GM18505 (cell line): ENCODE results near the gene SMOC1.

ENCODE experiments used
- ATAC-seq: cut with Tn5 transposase; IDR thresholded peaks from one replicate; pipeline ENCODE4 v1.9.1; 2021; ENCODE audit not compliant: unreplicated experiment
- POLR2A ChIP-seq: IDR thresholded peaks from 4 replicates; pipeline ENCODE4 v1.6.1; 2011; ENCODE audit warnings: borderline replicate concordance; ENCODE audit not compliant: insufficient read depth, insufficient read length; ENCODE audit errors: extremely low read depth

Gene SMOC1

GRCh38 chr14:69879175-69880043, at the start of gene SMOC1:
Gene SMOC1, plus strand, starts transcription at chr14:69879416. Its CDS starts 263 bp downstream, at chr14:69879679.
- TF ChIP-seq POLR2A, result no peak
- no peak for ATAC-seq

GRCh38 chr14:69838881-69839416, 40.3 kb upstream of the SMOC1 start:
- TF ChIP-seq POLR2A, result no peak

GRCh38 chr14:69839661-69840060, 39.6 kb upstream of the SMOC1 start:
- no peak for TF ChIP-seq POLR2A
- no peak for ATAC-seq

More at GRCh38 chr14:69838881-69839416, 40.3 kb upstream of the SMOC1 start:
- no peak for ATAC-seq

GRCh38 chr14:69841656-69842055, 37.6 kb upstream of the SMOC1 start:
- ATAC-seq, result no peak
- TF ChIP-seq POLR2A, result no peak

GRCh38 chr14:69842686-69843420, 36.4 kb upstream of the SMOC1 start:
- TF ChIP-seq POLR2A, result no peak
- ATAC-seq, result no peak

- no peak for ATAC-seq
- no peak for TF ChIP-seq POLR2A
Measured at GRCh38 chr14:69844171-69844570, 35.0 kb upstream of the SMOC1 start.

GRCh38 chr14:69845050-69845581, 34.1 kb upstream of the SMOC1 start:
- no peak for ATAC-seq

GRCh38 chr14:69845787-69846186, 33.4 kb upstream of the SMOC1 start:
- ATAC-seq, result no peak
- TF ChIP-seq POLR2A, result no peak

More at GRCh38 chr14:69845050-69845581, 34.1 kb upstream of the SMOC1 start:
- TF ChIP-seq POLR2A, result no peak

GRCh38 chr14:69848156-69848555, 31.1 kb upstream of the SMOC1 start:
- no peak for ATAC-seq
- no peak for TF ChIP-seq POLR2A

- no peak for ATAC-seq
Measured at GRCh38 chr14:69848903-69849391, 30.3 kb upstream of the SMOC1 start.

GRCh38 chr14:69850086-69850735, 29.0 kb upstream of the SMOC1 start:
- TF ChIP-seq POLR2A, result no peak
- ATAC-seq, result no peak

More at GRCh38 chr14:69848903-69849391, 30.3 kb upstream of the SMOC1 start:
- TF ChIP-seq POLR2A, result no peak

GRCh38 chr14:69850736-69851112, 28.5 kb upstream of the SMOC1 start:
- TF ChIP-seq POLR2A, result no peak
- no peak for ATAC-seq

GRCh38 chr14:69852531-69853321, 26.5 kb upstream of the SMOC1 start:
- no peak for TF ChIP-seq POLR2A
- no peak for ATAC-seq

GRCh38 chr14:69853774-69854173, 25.4 kb upstream of the SMOC1 start:
- no peak for ATAC-seq
- TF ChIP-seq POLR2A, result no peak
